Loucy (cell line): Measurements from ENCODE around the gene SLC39A2.

ENCODE experiments used
- H2AFZ ChIP-seq: fragments of 200-600 bp; sonication (generic); 2 replicates; pipeline ENCODE4 v1.6.0; 2016; ENCODE audit warnings: antibody characterized with exemption, mild to moderate bottlenecking, low read length, moderate library complexity
- H3F3A ChIP-seq: fragments of 200-600 bp; 2 replicates; pipeline ENCODE4 v1.6.0; 2016; ENCODE audit warnings: antibody characterized with exemption, low read depth, mild to moderate bottlenecking
- H3K27me3 ChIP-seq: fragments of 200-600 bp; sonication (generic); 2 replicates; pipeline ENCODE4 v1.6.1; 2014; ENCODE audit warnings: low read length, mild to moderate bottlenecking; ENCODE audit not compliant: insufficient read depth, poor library complexity, severe bottlenecking
- H3K36me3 ChIP-seq: fragments of 200-600 bp; sonication (generic); 2 replicates; pipeline ENCODE4 v1.6.1; 2016; ENCODE audit warnings: low read length; ENCODE audit not compliant: insufficient read depth
- H3K4me1 ChIP-seq: fragments of 200-600 bp; sonication (generic); 2 replicates; pipeline ENCODE4 v1.5.1; 2014; ENCODE audit warnings: low read length, mild to moderate bottlenecking; ENCODE audit not compliant: insufficient read depth, poor library complexity, severe bottlenecking
- H3K4me2 ChIP-seq: fragments of 200-600 bp; sonication (generic); 2 replicates; pipeline ENCODE4 v1.6.0; 2014; ENCODE audit warnings: antibody characterized with exemption, low read length, low read depth, mild to moderate bottlenecking; ENCODE audit not compliant: poor library complexity, severe bottlenecking
- H3K4me3 ChIP-seq: fragments of 200-600 bp; sonication (generic); 2 replicates; pipeline ENCODE4 v1.5.1; 2014; ENCODE audit warnings: low read length, mild to moderate bottlenecking, mixed read lengths; ENCODE audit not compliant: poor library complexity, severe bottlenecking
- H3K79me2 ChIP-seq: fragments of 200-600 bp; sonication (generic); 2 replicates; pipeline ENCODE4 v1.6.1; 2014; ENCODE audit warnings: low read length; ENCODE audit not compliant: insufficient read depth
- H3K9ac ChIP-seq: fragments of 200-600 bp; sonication (generic); 2 replicates; pipeline ENCODE4 v1.6.0; 2014; ENCODE audit warnings: mild to moderate bottlenecking, low read depth, low read length, moderate library complexity; ENCODE audit not compliant: poor library complexity, severe bottlenecking
- H3K9me2 ChIP-seq: fragments of 200-600 bp; sonication (generic); replicated peaks from 2 replicates; pipeline ENCODE4 v1.6.1; 2016; ENCODE audit warnings: low read depth, low read length, mixed read lengths
- H3K9me3 ChIP-seq: fragments of 200-600 bp; sonication (generic); 2 replicates; pipeline ENCODE4 v1.6.1; 2014; ENCODE audit warnings: mild to moderate bottlenecking, antibody characterized with exemption, low read length, low read depth; ENCODE audit not compliant: insufficient read depth
- H4K20me1 ChIP-seq: fragments of 200-600 bp; sonication (generic); 2 replicates; pipeline ENCODE4 v1.6.0; 2014; ENCODE audit warnings: antibody characterized with exemption, low read length, mild to moderate bottlenecking; ENCODE audit not compliant: insufficient read depth, poor library complexity, severe bottlenecking
- CTCF ChIP-seq: fragments of 200-600 bp; sonication (generic); conservative IDR thresholded peaks from 2 replicates; pipeline ENCODE4 v1.5.1; 2014; ENCODE audit warnings: mild to moderate bottlenecking, antibody characterized with exemption, low read length
- EZH2phosphoT487 ChIP-seq: fragments of 200-600 bp; IDR thresholded peaks from 2 replicates; pipeline ENCODE4 v1.6.1; 2018; ENCODE audit warnings: antibody characterized with exemption, mild to moderate bottlenecking, moderate library complexity, borderline replicate concordance

Gene SLC39A2

GRCh38 chr14:21042918-21043317, 43.8 kb downstream of the SLC39A2 start:
- Histone ChIP-seq H3K27me3 (no peaks in the 10 kb centered on the region), H3K4me1 (peaks cover 34% of the 10 kb centered on the region), H3K4me2 (peak overlapping the region; percentile 66), H3F3A (no peaks in the 10 kb centered on the region), H3K9me2 (no peaks in the 10 kb centered on the region), H3K4me3 (no peak overlapping the region), H3K79me2 (no peaks in the 10 kb centered on the region), H4K20me1 (no peaks in the 10 kb centered on the region), H3K9ac (peak overlapping the region; percentile 40), H3K36me3 (no peaks in the 10 kb centered on the region), H3K9me3 (no peaks in the 10 kb centered on the region), H2AFZ (no peak overlapping the region)
- no peak for TF ChIP-seq CTCF
- TF ChIP-seq EZH2phosphoT487, result no peak

GRCh38 chr14:21043387-21043973, 44.4 kb downstream of the SLC39A2 start:
- peak overlapping the region; percentile 66 for H3K4me2 ChIP-seq
- H3K4me1 ChIP-seq, result peaks cover 34% of the 10 kb centered on the region
- H3K9me3 ChIP-seq, result no peaks in the 10 kb centered on the region
- no peak for TF ChIP-seq EZH2phosphoT487
- no peaks in the 10 kb centered on the region for H3K79me2 ChIP-seq
- no peak overlapping the region for H2AFZ ChIP-seq
- peak overlapping the region; percentile 49 for H3K9ac ChIP-seq
- peak overlapping the region; percentile 45 for H3K4me3 ChIP-seq
- H3K9me2 ChIP-seq, result no peaks in the 10 kb centered on the region
- no peaks in the 10 kb centered on the region for H4K20me1 ChIP-seq
- no peaks in the 10 kb centered on the region for H3K27me3 ChIP-seq
- no peaks in the 10 kb centered on the region for H3F3A ChIP-seq
- no peaks in the 10 kb centered on the region for H3K36me3 ChIP-seq

GRCh38 chr14:21043974-21044618, 45.0 kb downstream of the SLC39A2 start:
- H4K20me1 ChIP-seq, result no peaks in the 10 kb centered on the region
- no peaks in the 10 kb centered on the region for H3K79me2 ChIP-seq
- peak overlapping the region; percentile 66 for H3K4me2 ChIP-seq
- no peaks in the 10 kb centered on the region for H3K9me3 ChIP-seq
- H2AFZ ChIP-seq, result peak overlapping the region; percentile 19; the same call in 1 of the 2 replicates
- no peaks in the 10 kb centered on the region for H3F3A ChIP-seq
- peak overlapping the region; percentile 49 for H3K9ac ChIP-seq
- peaks cover 34% of the 10 kb centered on the region for H3K4me1 ChIP-seq
- no peaks in the 10 kb centered on the region for H3K36me3 ChIP-seq
- no peaks in the 10 kb centered on the region for H3K9me2 ChIP-seq
- no peak for TF ChIP-seq CTCF
- TF ChIP-seq EZH2phosphoT487, result no peak
- H3K4me3 ChIP-seq, result peak overlapping the region; percentile 45
- no peaks in the 10 kb centered on the region for H3K27me3 ChIP-seq

- TF ChIP-seq EZH2phosphoT487 (no peak), CTCF (no peak)
- H4K20me1 ChIP-seq, result no peaks in the 10 kb centered on the region
- H3K9ac ChIP-seq, result no peak overlapping the region
- H3F3A ChIP-seq, result no peaks in the 10 kb centered on the region
- no peaks in the 10 kb centered on the region for H3K36me3 ChIP-seq
- peaks cover 33% of the 10 kb centered on the region for H3K4me1 ChIP-seq
- H3K27me3 ChIP-seq, result no peaks in the 10 kb centered on the region
- H3K9me3 ChIP-seq, result no peaks in the 10 kb centered on the region
- no peak overlapping the region for H3K4me3 ChIP-seq
- no peak overlapping the region for H3K4me2 ChIP-seq
- no peak overlapping the region for H2AFZ ChIP-seq
- no peaks in the 10 kb centered on the region for H3K79me2 ChIP-seq
- H3K9me2 ChIP-seq, result no peaks in the 10 kb centered on the region
Measured at GRCh38 chr14:21047378-21047781, 48.3 kb downstream of the SLC39A2 start.
